CD4-positive, alpha-beta memory T cell (primary cell): Measurements from ENCODE around the gene LDB3. TPM values are rescaled to one million over a fixed set of nuclear protein-coding genes. Genes with fewer than 3 reads are reported as not detected.
A peak's percentile ranks its signal among the peaks of the same experiment; 100 is the strongest.

ENCODE experiments used
- CTCF ChIA-PET: fragments of 350-600 bp; sonication (Branson Sonifier 250); formaldehyde crosslinking; loops from one replicate; lab custom pipeline; 2021; ENCODE audit warnings: inconsistent platforms; ENCODE audit not compliant: partially characterized antibody; lab: Charles Lee
- POLR2A ChIA-PET: fragments of 350-600 bp; sonication (Branson Sonifier 250); formaldehyde crosslinking; loops from one replicate; lab custom pipeline; 2021; ENCODE audit not compliant: partially characterized antibody; lab: Charles Lee
- DNase-seq, 5 donors: peaks; one replicate each; pipeline versions ENCODE4 v3.0.0 to v3.0.0-alpha.2; 2020 to 2022; ENCODE audit warnings: mixed read lengths in 1 of 5
- H3K27ac ChIP-seq: one replicate; pipeline ENCODE4 v1.7.0; 2013; ENCODE audit warnings: low read depth, low read length
- H3K27me3 ChIP-seq: 2 replicates; pipeline ENCODE4 v1.7.0; 2013; ENCODE audit warnings: mild to moderate bottlenecking, low read length, moderate library complexity; ENCODE audit not compliant: insufficient read depth
- H3K36me3 ChIP-seq: 2 replicates; pipeline ENCODE4 v1.7.0; 2013; ENCODE audit warnings: mild to moderate bottlenecking, low read length, moderate library complexity; ENCODE audit not compliant: insufficient read depth
- H3K4me1 ChIP-seq: 2 replicates; pipeline ENCODE4 v1.7.0; 2013; ENCODE audit warnings: mild to moderate bottlenecking, low read length, moderate library complexity; ENCODE audit not compliant: insufficient read depth
- H3K4me3 ChIP-seq, 2 donors: one replicate each; pipeline ENCODE4 v1.7.0; 2013; ENCODE audit warnings: low read length in 2 of 2, mild to moderate bottlenecking in 1 of 2
- H3K9me3 ChIP-seq, 2 donors: one replicate each; pipeline ENCODE4 v1.7.0; 2013; ENCODE audit warnings: low read length in 2 of 2, control low read depth in 1 of 2; ENCODE audit not compliant: control insufficient read depth in 1 of 2
- H3K27ac Mint-ChIP-seq, 7 donors: one replicate each; pipeline ENCODE4 v1.8.0; 2020 to 2021; ENCODE audit warnings: mixed read lengths in 7 of 7, mild to moderate bottlenecking in 6 of 7, inconsistent platforms in 3 of 7, moderate library complexity in 3 of 7
- H3K27me3 Mint-ChIP-seq, 2 donors: one replicate each; pipeline ENCODE4 v1.8.0; 2020 to 2021; ENCODE audit warnings: mixed read lengths in 2 of 2
- H3K36me3 Mint-ChIP-seq, 2 donors: one replicate each; pipeline ENCODE4 v1.8.0; 2020 to 2021; ENCODE audit warnings: mixed read lengths in 2 of 2, inconsistent platforms in 1 of 2, mild to moderate bottlenecking in 1 of 2
- H3K4me1 Mint-ChIP-seq, 4 donors: one replicate each; pipeline ENCODE4 v1.8.0; 2020 to 2021; ENCODE audit warnings: mixed read lengths in 4 of 4, mild to moderate bottlenecking in 1 of 4
- H3K4me3 Mint-ChIP-seq, 8 donors: one replicate each; pipeline ENCODE4 v1.8.0; 2020 to 2021; ENCODE audit warnings: mixed read lengths in 8 of 8, mild to moderate bottlenecking in 7 of 8, moderate library complexity in 6 of 8, inconsistent platforms in 3 of 8
- H3K9me3 Mint-ChIP-seq, 8 donors: one replicate each; pipeline ENCODE4 v1.8.0; 2020 to 2021; ENCODE audit warnings: mixed read lengths in 8 of 8, mild to moderate bottlenecking in 5 of 8, inconsistent platforms in 3 of 8, moderate library complexity in 1 of 8
- intact Hi-C: fragments of 100-400 bp; cut with micrococcal nuclease; formaldehyde crosslinking; loops from one replicate; pipeline ENCODE4 v1.15.1; 2023
- polyA plus RNA-seq, 2 donors: library from polyadenylated mRNA; unstranded; fragments of 300-500 nt; fragmentation: Illumina TruSeq; gene quantifications; one replicate each; pipeline ENCODE4 v1.2.3, GENCODE V29; 2021
- total RNA-seq, 2 experiments: library from RNA; stranded (reverse); gene quantifications; one replicate each; pipeline ENCODE4 v1.2.3, GENCODE V29; 2021

Gene LDB3
- total and polyA plus RNA-seq, 4 experiments from 2014 or later, result 0.08 TPM; not detected in 3

- intact Hi-C loops, result loop anchor here (1.0 kb wide), 3 partner anchors 23 to 251 kb away; no protein-coding TSS in a partner anchor
- peaks cover 0 to 9% (median 5%) of the 10 kb centered on the region in 4 donors for H3K4me1 Mint-ChIP-seq
- peak; percentile 48 to 55 (median 54) for DNase-seq
- Histone ChIP-seq H3K27me3 (no peaks in the 10 kb centered on the region), H3K4me1 (no peaks in the 10 kb centered on the region), H3K4me3 (no peak overlapping the region), H3K27ac (no peak overlapping the region), H3K36me3 (no peaks in the 10 kb centered on the region), H3K9me3 (no peaks in the 10 kb centered on the region)
- no peaks in the 10 kb centered on the region for H3K9me3 Mint-ChIP-seq
- no peaks in the 10 kb centered on the region for H3K36me3 Mint-ChIP-seq
- H3K4me3 Mint-ChIP-seq, result peak overlapping the region in 2 of 8 donors; percentile 27 to 48
- POLR2A ChIA-PET, result no interaction called here
- H3K27ac Mint-ChIP-seq, result peak overlapping the region in 1 of 7 donors; percentile 6
- H3K27me3 Mint-ChIP-seq, result peaks cover 3 to 4% of the 10 kb centered on the region in 2 donors
- CTCF ChIA-PET, result interaction anchor here (0.7 to 3.4 kb wide), 12 partner anchors 11 to 288 kb away, joined by 3 to 22 read pairs (median 4); no protein-coding TSS in a partner anchor
Measured at GRCh38 chr10:86688398-86688921, 20.1 kb downstream of the LDB3 start.

- ChIA-PET CTCF (interaction anchor here (0.7 to 3.4 kb wide), 9 partner anchors 11 to 289 kb away, joined by 3 to 22 read pairs (median 5); no protein-coding TSS in a partner anchor), POLR2A (no interaction called here)
- Mint-ChIP-seq H3K4me1 (peaks cover 0 to 9% (median 6%) of the 10 kb centered on the region in 4 donors), H3K27me3 (peaks cover 3 to 4% of the 10 kb centered on the region in 2 donors), H3K36me3 (no peaks in the 10 kb centered on the region), H3K4me3 (no peak overlapping the region), H3K9me3 (no peaks in the 10 kb centered on the region), H3K27ac (no peak overlapping the region)
- H3K36me3 ChIP-seq, result no peaks in the 10 kb centered on the region
- H3K27me3 ChIP-seq, result no peaks in the 10 kb centered on the region
- H3K4me3 ChIP-seq, result no peak overlapping the region
- H3K9me3 ChIP-seq, result no peaks in the 10 kb centered on the region
- no peak overlapping the region for H3K27ac ChIP-seq
- no peak for DNase-seq
- intact Hi-C loops, result no loop called here
- H3K4me1 ChIP-seq, result no peaks in the 10 kb centered on the region
Measured at GRCh38 chr10:86689146-86689545, 20.8 kb downstream of the LDB3 start.

GRCh38 chr10:86690231-86690630 lies 21.9 kb downstream of the LDB3 start:
- H3K9me3 ChIP-seq, result no peaks in the 10 kb centered on the region
- no peak for DNase-seq
- H3K27ac ChIP-seq, result no peak overlapping the region
- CTCF ChIA-PET, result interaction anchor here (1.2 to 3.4 kb wide), 3 partner anchors 206 to 249 kb away, joined by 3 to 22 read pairs (median 9); no protein-coding TSS in a partner anchor
- Mint-ChIP-seq H3K9me3 (no peaks in the 10 kb centered on the region), H3K4me3 (no peak overlapping the region), H3K4me1 (peaks cover 0 to 9% (median 6%) of the 10 kb centered on the region in 4 donors), H3K27me3 (peaks cover 3 to 4% of the 10 kb centered on the region in 2 donors), H3K36me3 (no peaks in the 10 kb centered on the region), H3K27ac (no peak overlapping the region)
- POLR2A ChIA-PET, result no interaction called here
- H3K36me3 ChIP-seq, result no peaks in the 10 kb centered on the region
- intact Hi-C loops, result no loop called here
- H3K4me1 ChIP-seq, result no peaks in the 10 kb centered on the region
- H3K27me3 ChIP-seq, result no peaks in the 10 kb centered on the region
- H3K4me3 ChIP-seq, result no peak overlapping the region

- Mint-ChIP-seq H3K27ac (no peak overlapping the region), H3K4me3 (no peak overlapping the region), H3K4me1 (peaks cover 0 to 9% (median 6%) of the 10 kb centered on the region in 4 donors), H3K36me3 (no peaks in the 10 kb centered on the region), H3K9me3 (no peaks in the 10 kb centered on the region), H3K27me3 (peaks cover under 1% of the 10 kb centered on the region in 2 donors)
- Histone ChIP-seq H3K27me3 (no peaks in the 10 kb centered on the region), H3K36me3 (no peaks in the 10 kb centered on the region), H3K4me1 (no peaks in the 10 kb centered on the region), H3K9me3 (no peaks in the 10 kb centered on the region), H3K27ac (no peak overlapping the region), H3K4me3 (no peak overlapping the region)
- DNase-seq, result no peak
- CTCF ChIA-PET, result interaction anchor here (2.8 to 3.4 kb wide), 2 partner anchors 208 to 249 kb away, joined by 9 to 22 read pairs; no protein-coding TSS in a partner anchor
- POLR2A ChIA-PET, result no interaction called here
- intact Hi-C loops, result no loop called here
Measured at GRCh38 chr10:86690657-86691084, 22.4 kb downstream of the LDB3 start.

- Mint-ChIP-seq H3K27ac (peak overlapping the region in 1 of 7 donors; percentile 29), H3K9me3 (no peaks in the 10 kb centered on the region), H3K27me3 (no peaks in the 10 kb centered on the region), H3K4me1 (peaks cover 0 to 9% (median 6%) of the 10 kb centered on the region in 4 donors), H3K36me3 (no peaks in the 10 kb centered on the region), H3K4me3 (no peak overlapping the region)
- no peak for DNase-seq
- POLR2A ChIA-PET, result no interaction called here
- CTCF ChIA-PET, result interaction anchor here (2.9 to 3.4 kb wide), 2 partner anchors 207 to 208 kb away, joined by 22 to 24 read pairs; no protein-coding TSS in a partner anchor
- Histone ChIP-seq H3K4me1 (no peaks in the 10 kb centered on the region), H3K27me3 (no peaks in the 10 kb centered on the region), H3K36me3 (no peaks in the 10 kb centered on the region), H3K4me3 (no peak overlapping the region), H3K9me3 (no peaks in the 10 kb centered on the region), H3K27ac (no peak overlapping the region)
- intact Hi-C loops, result no loop called here
Measured at GRCh38 chr10:86691333-86692022, 23.2 kb downstream of the LDB3 start.

GRCh38 chr10:86692023-86692514 lies 23.8 kb downstream of the LDB3 start:
- ChIA-PET CTCF (interaction anchor here (2.3 to 2.9 kb wide), 2 partner anchors 23 to 208 kb away, joined by 7 to 24 read pairs; no protein-coding TSS in a partner anchor), POLR2A (no interaction called here)
- Mint-ChIP-seq H3K27me3 (no peaks in the 10 kb centered on the region), H3K4me3 (no peak overlapping the region), H3K36me3 (no peaks in the 10 kb centered on the region), H3K27ac (peak overlapping the region in 1 of 7 donors; percentile 18), H3K9me3 (no peaks in the 10 kb centered on the region), H3K4me1 (peaks cover 0 to 9% (median 6%) of the 10 kb centered on the region in 4 donors)
- no peaks in the 10 kb centered on the region for H3K9me3 ChIP-seq
- H3K27ac ChIP-seq, result no peak overlapping the region
- H3K4me1 ChIP-seq, result no peaks in the 10 kb centered on the region
- intact Hi-C loops, result no loop called here
- H3K36me3 ChIP-seq, result no peaks in the 10 kb centered on the region
- H3K27me3 ChIP-seq, result no peaks in the 10 kb centered on the region
- no peak overlapping the region for H3K4me3 ChIP-seq
- DNase-seq, result no peak

- Mint-ChIP-seq H3K27ac (peak overlapping the region in 1 of 7 donors; percentile 18), H3K36me3 (no peaks in the 10 kb centered on the region), H3K9me3 (no peaks in the 10 kb centered on the region), H3K4me3 (no peak overlapping the region), H3K4me1 (peaks cover 0 to 9% (median 6%) of the 10 kb centered on the region in 4 donors), H3K27me3 (no peaks in the 10 kb centered on the region)
- H3K27me3 ChIP-seq, result no peaks in the 10 kb centered on the region
- ChIA-PET CTCF (interaction anchor here (0.8 to 2.9 kb wide), 9 partner anchors 10 to 293 kb away, joined by 3 to 24 read pairs (median 3); no protein-coding TSS in a partner anchor), POLR2A (no interaction called here)
- no peaks in the 10 kb centered on the region for H3K4me1 ChIP-seq
- intact Hi-C loops, result loop anchor here (1.0 kb wide), 1 partner anchor 207 kb away; no protein-coding TSS in a partner anchor
- H3K4me3 ChIP-seq, result no peak overlapping the region
- H3K27ac ChIP-seq, result no peak overlapping the region
- DNase-seq, result no peak
- H3K9me3 ChIP-seq, result no peaks in the 10 kb centered on the region
- no peaks in the 10 kb centered on the region for H3K36me3 ChIP-seq
Measured at GRCh38 chr10:86692664-86693063, 24.4 kb downstream of the LDB3 start.
